HepG2 (cell line): ENCODE data around the gene ADAMTS12. TPM values are rescaled to one million over a fixed set of nuclear protein-coding genes. Genes with fewer than 3 reads are reported as not detected.

Experiments
- ATF7-NPFF ChIP-seq: sonication (generic); formaldehyde crosslinking; IDR thresholded peaks from 2 replicates; pipeline ENCODE4 v1.8.1; 2023; ENCODE audit warnings: mild to moderate bottlenecking, low read depth, missing genetic modification reagents, moderate library complexity
- FOXK2 ChIP-seq: fragments of 450-650 bp; IDR thresholded peaks from 2 replicates; pipeline ENCODE4 v1.6.1; 2016
- KIAA2018 ChIP-seq: sonication (generic); formaldehyde crosslinking; IDR thresholded peaks from 2 replicates; pipeline ENCODE4 v1.5.0; 2020; ENCODE audit warnings: mild to moderate bottlenecking, missing genetic modification reagents, borderline replicate concordance
- MED8 ChIP-seq: sonication (generic); formaldehyde crosslinking; IDR thresholded peaks from 2 replicates; pipeline ENCODE4 v1.8.1; 2023; ENCODE audit warnings: mild to moderate bottlenecking, missing genetic modification reagents; ENCODE audit not compliant: insufficient replicate concordance
- PCBP1 ChIP-seq: fragments of 200-400 bp; formaldehyde crosslinking; IDR thresholded peaks from 2 replicates; pipeline ENCODE4 v1.6.1; 2017; ENCODE audit warnings: mild to moderate bottlenecking, low read depth, low read length, borderline replicate concordance
- POGK ChIP-seq: sonication (generic); formaldehyde crosslinking; conservative IDR thresholded peaks from 2 replicates; pipeline ENCODE4 v1.8.0; 2022; ENCODE audit warnings: mild to moderate bottlenecking, moderate library complexity, missing genetic modification reagents
- SCMH1 ChIP-seq: sonication (generic); formaldehyde crosslinking; IDR thresholded peaks from 2 replicates; pipeline ENCODE4 v1.9.0; 2021; ENCODE audit warnings: missing genetic modification reagents, mild to moderate bottlenecking, borderline replicate concordance
- ZNF251 ChIP-seq: sonication (generic); formaldehyde crosslinking; IDR thresholded peaks from 2 replicates; pipeline ENCODE4 v1.9.0; 2021; ENCODE audit warnings: mild to moderate bottlenecking, missing genetic modification reagents
- ZNF678 ChIP-seq: sonication (generic); formaldehyde crosslinking; IDR thresholded peaks from 2 replicates; pipeline ENCODE4 v1.4.0; 2020; ENCODE audit warnings: mild to moderate bottlenecking, missing genetic modification reagents
- polyA plus RNA-seq, 8 experiments: library from polyadenylated mRNA; depleted of rRNA in 3 of 8; stranded (reverse) in 7 of 8; unstranded in 1 of 8; fragments of >200 nt; fragmentation: Illumina TruSeq in 4 of 8; extraction: Trizol in 4 of 8; gene quantifications; 2 replicates each; pipeline versions ENCODE4 v1.2.1 to v1.2.3, GENCODE V29; 2011 to 2016; ENCODE audit warnings: low read depth in 4 of 8, missing spikeins in 1 of 8, mixed read lengths in 1 of 8; ENCODE audit not compliant: insufficient read depth in 1 of 8
- total RNA-seq, 5 experiments: library from RNA; depleted of rRNA; stranded (reverse); fragments of >200 nt; fragmentation: Illumina TruSeq; extraction: Trizol; gene quantifications; 2 replicates each; pipeline ENCODE4 v1.2.3, GENCODE V29; 2016; ENCODE audit warnings: low read depth in 1 of 5
- TF ChIP-seq, protein P1 (sequence below): sonication (generic); formaldehyde crosslinking; IDR thresholded peaks from 2 replicates; pipeline ENCODE4 v1.5.1; 2020; ENCODE audit warnings: mild to moderate bottlenecking, moderate library complexity, missing genetic modification reagents

ADAMTS12 gene
- total and polyA plus RNA-seq, 2 of the 13 experiments (the other 11 are each of a cell fraction or from before 2014, with no cell fraction given): 0.03 TPM; not detected in 1

DNA sequence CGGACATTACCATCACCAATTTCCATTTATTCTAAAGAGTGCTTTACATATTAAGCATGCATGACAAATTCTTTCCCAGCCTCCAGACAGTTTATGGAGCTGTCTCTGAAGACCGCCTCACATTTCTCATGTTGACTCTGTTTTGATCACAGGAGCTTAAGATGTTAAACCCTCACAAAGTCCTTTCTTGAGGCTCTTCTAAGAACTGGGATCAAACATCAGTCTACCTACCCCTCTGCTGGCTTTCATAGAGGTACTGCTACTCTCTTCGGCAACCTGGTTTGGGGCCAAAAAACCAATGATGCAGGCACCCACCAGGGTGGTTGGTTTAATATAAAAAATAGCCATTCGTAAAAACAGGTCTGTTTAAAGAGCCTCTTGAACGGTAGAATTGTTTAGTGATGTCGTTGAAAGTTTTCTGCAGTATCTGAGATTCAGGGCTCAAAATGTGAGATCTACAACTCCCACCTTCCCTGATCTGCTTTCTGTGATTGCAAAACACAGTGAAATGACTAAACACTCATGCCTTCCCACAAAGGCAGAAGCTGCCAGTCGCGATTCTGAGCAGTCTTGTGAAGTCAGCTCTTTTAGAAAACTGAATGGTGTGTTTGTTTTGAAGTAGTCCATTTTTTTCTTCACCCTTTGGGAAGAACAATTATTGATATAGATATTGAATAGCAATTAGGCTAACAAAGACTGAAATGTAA is 47.9 kb upstream of the ADAMTS12 start (continued):
- TF ChIP-seq PCBP1: no peak
- TF ChIP-seq FOXK2: no peak
- TF ChIP-seq ATF7-NPFF (CRISPR knock-in tag): no peak
- no peak for TF ChIP-seq ZNF251 (CRISPR knock-in tag)
- TF ChIP-seq MED8: no peak
- no peak for TF ChIP-seq POGK
- no peak for TF ChIP-seq ZNF678 (CRISPR knock-in tag)
- no peak for TF ChIP-seq KIAA2018 (CRISPR knock-in tag)
- TF ChIP-seq SCMH1 (CRISPR knock-in tag): no peak
- TF ChIP-seq, protein P1, sequence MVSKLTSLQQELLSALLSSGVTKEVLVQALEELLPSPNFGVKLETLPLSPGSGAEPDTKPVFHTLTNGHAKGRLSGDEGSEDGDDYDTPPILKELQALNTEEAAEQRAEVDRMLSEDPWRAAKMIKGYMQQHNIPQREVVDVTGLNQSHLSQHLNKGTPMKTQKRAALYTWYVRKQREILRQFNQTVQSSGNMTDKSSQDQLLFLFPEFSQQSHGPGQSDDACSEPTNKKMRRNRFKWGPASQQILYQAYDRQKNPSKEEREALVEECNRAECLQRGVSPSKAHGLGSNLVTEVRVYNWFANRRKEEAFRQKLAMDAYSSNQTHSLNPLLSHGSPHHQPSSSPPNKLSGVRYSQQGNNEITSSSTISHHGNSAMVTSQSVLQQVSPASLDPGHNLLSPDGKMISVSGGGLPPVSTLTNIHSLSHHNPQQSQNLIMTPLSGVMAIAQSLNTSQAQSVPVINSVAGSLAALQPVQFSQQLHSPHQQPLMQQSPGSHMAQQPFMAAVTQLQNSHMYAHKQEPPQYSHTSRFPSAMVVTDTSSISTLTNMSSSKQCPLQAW: no peak
